HG03095 (cell line): ENCODE results near the gene SNRPN.
"Not testable (repeated sequence)": the region's sequence is repeated elsewhere in the genome, so short reads cannot be mapped to it uniquely, and the experiment has no call there.

Experiments
- ATAC-seq: cut with Tn5 transposase; IDR thresholded peaks from one replicate; pipeline ENCODE4 v1.9.1; 2021; ENCODE audit warnings: moderate library complexity; ENCODE audit not compliant: unreplicated experiment

Gene SNRPN

DNA sequence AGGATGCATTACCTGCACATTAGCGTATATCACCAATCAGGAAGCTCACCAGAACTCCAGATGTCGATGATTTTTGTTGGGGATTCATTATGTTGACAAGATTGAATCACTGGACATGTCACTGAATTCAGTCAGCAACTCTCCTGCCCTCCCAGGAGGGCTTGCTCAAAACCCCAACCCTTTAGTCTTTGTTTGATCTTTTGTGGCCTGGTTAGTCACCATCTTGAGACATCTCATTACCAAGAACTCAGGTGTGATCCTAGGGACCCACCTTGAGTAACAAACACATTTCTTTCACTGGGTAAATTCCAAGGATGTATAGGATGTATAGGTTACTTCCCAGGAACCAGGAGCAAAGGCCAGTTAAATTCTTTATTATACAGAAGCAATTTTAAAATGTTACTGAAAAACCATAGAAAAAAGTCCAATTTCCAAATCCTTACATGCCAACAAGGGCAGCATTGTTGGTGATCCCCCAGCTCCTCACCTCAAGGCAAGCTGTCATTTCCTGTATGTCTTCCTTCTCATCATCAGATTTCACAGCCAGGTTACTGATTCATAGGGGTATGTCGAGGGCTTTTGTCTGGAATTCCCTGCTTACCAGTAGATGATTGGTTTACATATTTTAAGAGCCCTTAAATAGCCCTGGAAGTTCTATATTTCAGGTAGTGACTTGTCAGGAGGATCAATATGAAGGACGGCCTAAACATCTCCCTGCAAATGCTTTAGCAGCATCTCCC, 11.7 kb downstream of the SNRPN start:
- ATAC-seq, result no peak

DNA sequence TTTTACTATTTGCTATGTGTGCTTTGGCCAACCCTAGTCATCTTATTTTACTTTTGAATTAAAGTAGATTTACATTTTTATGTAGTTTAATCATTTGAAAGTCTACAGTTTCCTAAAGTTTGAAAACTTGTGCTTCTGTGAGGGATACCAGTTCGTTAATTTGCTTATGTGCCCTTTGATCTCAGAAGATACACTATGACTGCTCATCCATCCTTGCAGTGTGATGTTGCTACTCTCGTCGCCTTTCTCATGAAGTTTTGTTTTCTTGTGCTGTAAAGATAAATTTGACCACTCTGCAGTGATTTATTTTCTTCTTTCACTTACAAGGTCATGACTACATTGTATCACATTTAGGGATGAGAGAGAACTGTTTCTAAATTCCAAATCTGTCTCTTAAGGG, 16.3 kb downstream of the SNRPN start:
- no peak for ATAC-seq

DNA sequence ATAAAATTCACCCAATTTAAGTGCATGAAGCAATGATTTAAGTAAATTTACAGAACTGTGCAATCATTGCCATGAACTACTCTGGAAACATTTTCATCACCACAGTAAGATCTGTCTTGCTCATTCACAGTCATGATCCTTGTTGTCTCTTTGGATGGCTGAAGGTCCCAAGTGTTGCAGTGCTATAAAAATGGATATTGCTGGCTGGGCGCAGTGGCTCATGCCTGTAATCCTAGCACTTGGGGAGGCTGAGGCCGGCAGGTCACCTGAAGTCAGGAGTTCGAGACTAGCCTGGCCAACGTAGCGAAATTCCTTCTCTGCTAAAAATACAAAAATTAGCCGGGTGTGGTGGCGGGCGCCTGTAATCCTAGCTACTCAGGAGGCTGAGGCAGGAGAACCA, 17.0 kb downstream of the SNRPN start:
- ATAC-seq, result no peak

DNA sequence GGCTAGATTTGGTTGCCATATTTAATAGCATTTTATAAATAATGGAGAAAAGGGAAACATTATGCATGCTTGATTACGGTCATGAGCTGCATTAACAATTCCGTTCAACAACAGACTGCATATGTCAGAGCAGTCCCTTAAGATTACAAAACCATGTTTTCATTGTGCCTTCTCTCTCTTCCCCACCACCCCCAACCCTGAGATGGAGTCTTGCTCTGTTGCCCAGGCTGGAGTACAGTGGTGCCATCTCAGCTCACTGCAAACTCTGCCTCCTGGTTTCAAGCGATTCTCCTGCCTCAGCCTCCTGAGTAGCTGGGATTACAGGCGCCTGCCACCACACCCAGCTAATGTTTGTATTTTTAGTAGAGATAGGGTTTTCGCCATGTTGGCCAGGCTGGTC, 17.9 kb downstream of the SNRPN start:
- not testable (repeated sequence) for ATAC-seq

DNA sequence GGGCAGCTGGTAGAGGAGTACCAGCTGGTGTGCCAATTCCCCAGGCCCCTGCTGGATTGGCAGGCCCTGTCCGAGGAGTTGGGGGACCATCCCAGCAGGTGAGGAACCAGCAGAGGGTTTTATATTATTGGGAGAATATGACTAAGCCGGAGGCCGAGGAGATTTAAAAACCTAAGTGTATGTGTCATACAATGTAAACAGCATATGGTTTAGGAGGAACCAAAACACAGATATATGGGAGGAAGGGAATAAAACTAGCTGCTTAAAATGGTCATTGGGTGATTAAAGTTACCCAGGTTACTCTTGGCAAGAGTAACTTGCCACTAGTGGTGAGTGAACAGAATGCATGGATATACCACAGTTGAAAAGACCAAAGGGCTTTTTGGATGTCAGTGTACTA, 22.1 kb downstream of the SNRPN start:
- no peak for ATAC-seq

DNA sequence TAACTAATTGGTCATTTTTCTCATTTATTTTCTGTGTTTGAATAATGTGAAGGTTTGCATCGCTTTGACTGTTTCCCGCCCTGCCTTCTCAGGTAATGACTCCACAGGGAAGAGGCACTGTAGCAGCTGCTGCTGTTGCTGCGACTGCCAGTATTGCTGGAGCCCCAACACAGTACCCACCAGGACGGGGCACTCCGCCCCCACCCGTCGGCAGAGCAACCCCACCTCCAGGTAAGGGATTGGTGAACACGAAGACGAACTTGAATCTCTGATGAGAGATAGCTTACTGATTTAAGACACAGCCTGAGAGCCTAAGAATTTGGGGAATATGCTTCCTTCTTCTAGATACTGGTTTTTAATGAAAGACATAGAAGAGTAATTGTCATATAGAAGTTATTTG, 22.9 kb downstream of the SNRPN start:
- ATAC-seq, result no peak

DNA sequence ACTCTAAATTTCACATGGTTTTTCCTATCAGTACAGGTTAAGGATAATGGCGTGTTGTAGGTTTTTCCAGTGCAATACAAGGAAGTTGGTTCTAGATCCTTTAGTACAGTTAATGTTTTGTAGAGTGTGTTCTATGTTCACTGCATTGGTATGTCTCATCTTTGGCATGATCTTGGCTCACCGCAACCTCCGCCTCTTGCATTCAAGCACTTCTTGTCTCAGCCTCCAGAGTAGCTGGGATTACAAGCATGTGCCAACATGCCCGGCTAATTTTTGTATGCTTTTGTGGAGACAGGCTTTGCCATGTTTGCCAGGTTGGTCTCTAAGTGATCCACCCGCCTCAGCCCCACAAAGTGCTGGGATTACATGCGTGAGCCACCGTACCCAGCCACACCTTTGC, 30.4 kb downstream of the SNRPN start:
- no peak for ATAC-seq

DNA sequence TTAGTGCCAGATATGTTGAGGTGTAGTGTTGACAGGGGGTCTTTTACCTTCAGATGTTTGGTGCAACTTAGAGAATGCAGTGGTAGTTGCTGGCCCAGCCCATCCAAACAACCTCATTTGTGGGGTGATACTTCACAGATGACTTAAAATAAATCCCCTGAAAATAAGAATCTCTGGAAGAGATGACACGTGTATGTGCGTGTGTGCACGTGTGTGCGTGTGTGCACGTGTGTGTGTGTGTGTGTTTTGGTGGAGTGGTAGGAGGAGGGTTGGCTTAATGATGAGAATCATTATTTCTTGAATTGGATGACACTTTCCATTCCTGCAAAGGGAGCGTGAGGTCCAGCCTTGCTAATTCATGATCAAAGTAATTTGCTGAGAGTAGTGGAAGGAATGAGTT, 31.9 kb downstream of the SNRPN start:
- ATAC-seq, result no peak

DNA sequence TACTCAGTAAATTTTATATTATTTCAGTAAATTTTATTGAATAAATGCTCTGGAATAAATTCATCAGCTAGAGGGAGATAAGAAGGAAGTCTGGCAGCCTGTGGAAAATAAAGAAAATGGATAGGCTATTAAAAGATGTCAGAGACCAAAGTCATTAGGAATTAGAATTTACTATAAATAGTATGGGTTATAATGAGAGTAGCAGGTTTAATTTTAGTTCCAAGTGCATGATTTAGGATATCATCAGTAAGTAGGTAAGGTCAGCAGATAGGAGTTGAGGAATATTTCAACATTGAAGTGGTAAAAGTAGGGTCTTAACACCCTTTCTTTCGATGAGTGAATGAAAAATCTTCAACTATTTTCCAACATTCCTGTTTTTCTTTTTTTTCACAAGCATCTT, 64.6 kb downstream of the SNRPN start:
- ATAC-seq, result no peak

DNA sequence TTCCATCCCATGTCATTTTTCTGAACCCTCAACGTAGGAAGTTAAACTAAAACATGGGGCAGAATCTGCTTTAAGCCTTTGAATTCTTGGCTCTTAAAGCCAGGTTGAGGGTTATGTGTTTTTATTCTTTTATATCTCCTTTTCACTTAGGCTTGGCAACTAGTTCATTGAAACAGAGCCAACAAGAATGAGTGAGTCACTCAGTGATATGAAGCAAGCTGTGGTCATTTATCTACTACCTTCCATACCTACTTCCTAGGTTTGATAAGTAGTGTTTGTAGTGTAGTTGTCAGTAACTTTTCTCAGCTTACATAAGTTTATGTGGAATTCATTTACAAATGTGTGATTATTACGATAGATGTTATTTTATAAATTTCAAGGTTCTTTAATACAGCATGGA, 67.4 kb downstream of the SNRPN start:
- ATAC-seq, result no peak
